HCT116 (cell line): ENCODE results near the gene PPWD1.

ENCODE experiments used
- SP1 ChIP-seq: IDR thresholded peaks from 2 replicates; pipeline ENCODE4 v1.6.1; 2012; ENCODE audit warnings: low read depth
- TF ChIP-seq, protein P1 (sequence below), 3 experiments: fragments of 200-600 bp in 1 of 3; sonication (generic) in 1 of 3; IDR thresholded peaks in 2 of 3; conservative IDR thresholded peaks in 1 of 3; 2 replicates each; pipeline ENCODE4 v1.5.1; 2012 to 2017; ENCODE audit warnings: low read depth in 2 of 3, low read length in 2 of 3, antibody characterized with exemption in 1 of 3, borderline replicate concordance in 1 of 3, control low read depth in 1 of 3, mild to moderate bottlenecking in 1 of 3, mixed read lengths in 1 of 3, mixed run types in 1 of 3, moderate library complexity in 1 of 3; ENCODE audit not compliant: insufficient read depth in 1 of 3

DNA sequence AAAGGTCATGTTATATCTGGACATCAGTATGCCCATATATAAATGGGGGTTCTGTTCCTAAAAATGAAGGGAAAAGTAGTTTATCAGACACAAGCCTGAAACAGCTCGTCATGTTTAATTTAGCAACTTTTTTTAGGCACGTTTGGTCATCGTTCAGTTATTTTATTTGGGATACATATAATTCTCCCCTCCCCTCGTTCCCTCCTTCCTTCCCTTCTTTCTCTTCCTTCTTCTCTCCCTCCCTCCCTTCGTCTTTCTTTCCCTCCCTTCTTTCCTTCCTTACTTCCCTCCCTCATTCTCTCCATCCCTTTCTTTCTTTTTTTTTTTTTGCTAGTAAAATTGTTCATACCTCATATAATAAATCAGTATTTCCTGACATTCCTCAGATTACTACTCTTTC is 3.4 kb downstream of the PPWD1 start:
- TF ChIP-seq, protein P1, sequence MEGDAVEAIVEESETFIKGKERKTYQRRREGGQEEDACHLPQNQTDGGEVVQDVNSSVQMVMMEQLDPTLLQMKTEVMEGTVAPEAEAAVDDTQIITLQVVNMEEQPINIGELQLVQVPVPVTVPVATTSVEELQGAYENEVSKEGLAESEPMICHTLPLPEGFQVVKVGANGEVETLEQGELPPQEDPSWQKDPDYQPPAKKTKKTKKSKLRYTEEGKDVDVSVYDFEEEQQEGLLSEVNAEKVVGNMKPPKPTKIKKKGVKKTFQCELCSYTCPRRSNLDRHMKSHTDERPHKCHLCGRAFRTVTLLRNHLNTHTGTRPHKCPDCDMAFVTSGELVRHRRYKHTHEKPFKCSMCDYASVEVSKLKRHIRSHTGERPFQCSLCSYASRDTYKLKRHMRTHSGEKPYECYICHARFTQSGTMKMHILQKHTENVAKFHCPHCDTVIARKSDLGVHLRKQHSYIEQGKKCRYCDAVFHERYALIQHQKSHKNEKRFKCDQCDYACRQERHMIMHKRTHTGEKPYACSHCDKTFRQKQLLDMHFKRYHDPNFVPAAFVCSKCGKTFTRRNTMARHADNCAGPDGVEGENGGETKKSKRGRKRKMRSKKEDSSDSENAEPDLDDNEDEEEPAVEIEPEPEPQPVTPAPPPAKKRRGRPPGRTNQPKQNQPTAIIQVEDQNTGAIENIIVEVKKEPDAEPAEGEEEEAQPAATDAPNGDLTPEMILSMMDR (IDR thresholded peaks at IDR 0.05 in 2 of 3, conservative IDR thresholded peaks at IDR 0.05 in 1 of 3; ENCODE audit: borderline replicate concordance in 1 of 3, insufficient read depth in 1 of 3, low read depth in 2 of 3, low read length in 2 of 3) = no peak
- TF ChIP-seq SP1 = no peak
